Frontal cortex (tissue), 4 donors: ENCODE results near the gene RCN1. TPM values are rescaled to one million over a fixed set of nuclear protein-coding genes. Genes with fewer than 3 reads are reported as not detected.

Experiments used
- DNase-seq, 2 donors: peaks; one replicate each; pipeline ENCODE4 v3.0.0; 2012; ENCODE audit warnings: low spot score in 2 of 2
- FAIRE-seq: peaks from 2 replicates; lab custom pipeline; 2012; peaks lifted over from hg19 to GRCh38; lab: Jason Lieb, UNC
- small RNA-seq: library from RNA; depleted of rRNA; stranded (forward); fragments of <200 nt; gene quantifications from one replicate; pipeline ENCODE3, GENCODE V24; 2014
- total RNA-seq: library from RNA; depleted of rRNA; stranded (reverse); fragments of >200 nt; gene quantifications from one replicate; pipeline ENCODE4 v1.2.3, GENCODE V29; 2014
- donor health status: control.
- donor health status: control.
- donor health status: control.

RCN1 gene
- total RNA-seq, 1 donor from 2014 or later: 22.8 TPM

GRCh38 chr11:32143378-32143777, 52.5 kb downstream of the RCN1 start:
- FAIRE-seq (no peak), DNase-seq (no peak)

GRCh38 chr11:32145282-32145681, 54.4 kb downstream of the RCN1 start:
- FAIRE-seq (no peak), DNase-seq (no peak)

DNA sequence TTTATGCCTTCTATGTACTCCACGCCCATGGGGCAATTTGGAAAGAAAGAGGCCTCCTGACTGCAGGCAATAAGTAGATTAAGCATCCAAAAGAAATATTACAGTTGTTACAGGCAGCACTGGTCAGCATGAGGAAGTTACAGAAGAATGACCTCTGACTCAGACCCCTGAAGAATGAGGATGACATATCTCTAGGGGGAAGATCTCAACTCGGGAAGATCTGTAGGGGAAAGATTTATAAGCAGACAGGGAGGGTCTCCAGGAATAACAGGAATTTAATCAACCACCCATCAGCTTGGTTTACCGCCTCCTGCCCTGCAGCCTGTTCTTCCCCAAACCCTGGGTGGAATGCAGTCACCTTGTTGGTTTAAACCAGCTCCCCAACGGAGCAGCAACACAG, 58.0 kb downstream of the RCN1 start:
- no peak for FAIRE-seq
- DNase-seq: no peak

DNA sequence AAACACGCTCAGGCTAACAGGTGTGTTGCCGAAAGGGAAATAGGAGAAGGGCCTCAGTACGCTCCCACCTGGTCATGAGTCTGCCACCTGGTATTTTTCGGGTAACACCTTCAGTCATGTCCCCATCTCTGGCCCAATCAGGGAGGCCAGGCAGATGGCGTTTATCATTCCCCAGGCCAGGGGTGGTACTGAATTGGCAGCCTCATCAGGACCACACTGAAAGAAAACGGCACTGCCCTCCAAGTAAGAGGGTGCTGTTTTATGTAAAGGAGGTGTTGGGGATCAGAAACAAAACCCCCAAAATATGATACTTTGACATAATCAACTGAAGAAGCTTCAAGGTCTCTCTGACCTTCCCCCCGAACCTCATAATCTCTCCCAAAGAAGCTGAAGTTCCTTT, 58.9 kb downstream of the RCN1 start:
- FAIRE-seq (no peak), DNase-seq (no peak)

DNA sequence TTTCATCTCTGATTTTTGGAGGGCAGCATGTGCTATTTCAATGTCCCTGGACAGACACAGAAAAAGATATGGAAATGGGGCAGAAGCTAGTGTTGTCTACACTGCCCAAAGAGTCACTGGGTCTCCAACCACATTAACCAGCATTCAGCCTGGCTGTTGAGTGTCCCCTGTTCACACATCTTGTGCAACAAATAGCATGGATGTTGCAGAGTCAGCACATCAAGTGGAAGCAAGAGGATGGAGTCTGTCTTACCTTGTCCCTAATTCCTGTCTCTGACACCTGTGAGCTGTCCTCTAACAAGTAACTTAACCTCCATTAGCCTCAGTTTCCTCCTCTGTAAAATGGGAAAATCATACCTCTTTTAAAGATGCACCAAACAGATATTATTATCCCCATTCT, 60.2 kb downstream of the RCN1 start:
- FAIRE-seq: no peak

GRCh38 chr11:32152216-32152615, 61.3 kb downstream of the RCN1 start:
- DNase-seq: no peak
- no peak for FAIRE-seq

More for the DNA sequence above, 60.2 kb downstream of the RCN1 start:
- DNase-seq: no peak

DNA sequence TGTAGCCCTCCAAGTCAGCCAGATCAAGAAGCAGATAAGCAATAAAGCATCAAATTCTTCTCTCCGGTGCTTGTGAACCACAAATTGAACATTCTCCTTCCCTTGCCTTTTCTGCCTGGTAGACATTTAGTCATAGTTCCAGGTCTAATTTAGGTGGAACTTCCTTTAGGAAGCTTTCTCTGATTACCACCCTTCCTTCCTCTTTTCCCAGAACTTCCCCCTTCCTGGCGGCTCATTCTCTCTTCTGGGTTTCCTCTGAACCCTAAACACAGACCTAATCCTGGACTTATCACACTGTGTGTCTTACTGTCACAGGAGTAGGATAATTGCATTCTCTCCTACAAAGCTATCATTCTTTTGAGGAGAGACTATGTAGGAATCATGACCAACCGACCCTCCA, 61.9 kb downstream of the RCN1 start:
- DNase-seq (no peak), FAIRE-seq (no peak)

- FAIRE-seq: no peak
- DNase-seq: no peak
Observed at GRCh38 chr11:32153747-32154146, 62.9 kb downstream of the RCN1 start.

DNA sequence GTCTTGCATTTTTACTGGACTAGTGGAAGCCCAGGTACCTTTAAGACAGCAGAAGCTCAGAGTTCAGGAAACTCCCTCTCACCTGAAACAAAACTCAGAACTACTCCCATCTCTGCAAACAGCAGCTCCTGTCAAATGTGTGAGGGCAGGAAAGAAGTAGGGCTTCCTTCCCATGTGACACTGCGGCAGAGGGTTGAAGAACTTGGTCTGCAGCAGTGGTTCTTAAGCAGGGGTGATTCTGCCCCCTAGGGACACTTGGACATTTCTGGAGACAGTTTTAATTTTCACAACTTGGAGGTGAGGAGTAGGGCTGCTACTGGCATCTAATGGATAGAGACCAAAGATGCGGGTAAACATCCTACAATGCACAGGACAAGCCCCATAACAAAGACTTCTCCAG, 63.4 kb downstream of the RCN1 start:
- no peak for DNase-seq
- no peak for FAIRE-seq

Small RNA genes lying within 50 kb of the gene (small RNA-seq; reads per million reads assigned to genes)
- not detected for gene RF00012
